ENCODE results near the gene HK1.
A peak's percentile ranks its signal among the peaks of the same experiment; 100 is the strongest.

HK1 gene

DNA sequence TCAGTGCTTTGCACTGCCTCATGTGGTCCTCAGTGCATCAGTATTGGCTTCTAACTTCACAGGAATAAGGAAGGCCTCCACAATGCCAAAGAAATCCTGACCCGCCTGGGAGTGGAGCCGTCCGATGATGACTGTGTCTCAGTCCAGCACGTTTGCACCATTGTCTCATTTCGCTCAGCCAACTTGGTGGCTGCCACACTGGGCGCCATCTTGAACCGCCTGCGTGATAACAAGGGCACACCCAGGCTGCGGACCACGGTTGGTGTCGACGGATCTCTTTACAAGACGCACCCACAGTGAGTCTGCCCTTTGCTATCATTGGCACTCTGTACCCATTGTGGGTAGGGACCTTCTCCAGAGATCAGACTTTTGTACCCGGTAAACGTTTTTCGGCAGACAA, 101.5 kb downstream of the HK1 start:
- no peak for DNase-seq

DNA sequence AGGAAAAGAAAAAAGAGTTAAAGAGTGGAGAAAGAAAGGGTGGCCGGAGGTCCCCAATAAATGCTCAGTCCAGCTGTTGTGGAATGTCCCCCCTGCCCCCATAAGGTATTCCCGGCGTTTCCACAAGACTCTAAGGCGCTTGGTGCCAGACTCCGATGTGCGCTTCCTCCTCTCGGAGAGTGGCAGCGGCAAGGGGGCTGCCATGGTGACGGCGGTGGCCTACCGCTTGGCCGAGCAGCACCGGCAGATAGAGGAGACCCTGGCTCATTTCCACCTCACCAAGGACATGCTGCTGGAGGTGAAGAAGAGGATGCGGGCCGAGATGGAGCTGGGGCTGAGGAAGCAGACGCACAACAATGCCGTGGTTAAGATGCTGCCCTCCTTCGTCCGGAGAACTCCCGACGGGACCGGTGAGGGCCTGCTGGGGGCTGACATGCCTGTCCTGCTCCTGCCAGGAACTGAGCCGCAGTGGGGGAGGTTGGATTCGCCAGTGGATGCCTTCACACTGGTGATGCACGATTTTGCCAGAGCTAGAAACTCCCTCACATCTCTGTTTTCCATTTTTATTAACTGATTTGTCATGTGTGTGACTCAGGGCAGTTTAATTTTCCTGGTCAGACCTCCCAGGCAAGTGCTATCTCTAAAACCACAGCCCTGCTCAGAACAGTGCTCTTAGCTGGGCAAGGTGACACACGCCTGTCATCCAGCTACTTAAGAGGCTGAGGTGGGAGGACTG, 104.3 kb downstream of the HK1 start:
- peak; percentile 96 for DNase-seq

DNA sequence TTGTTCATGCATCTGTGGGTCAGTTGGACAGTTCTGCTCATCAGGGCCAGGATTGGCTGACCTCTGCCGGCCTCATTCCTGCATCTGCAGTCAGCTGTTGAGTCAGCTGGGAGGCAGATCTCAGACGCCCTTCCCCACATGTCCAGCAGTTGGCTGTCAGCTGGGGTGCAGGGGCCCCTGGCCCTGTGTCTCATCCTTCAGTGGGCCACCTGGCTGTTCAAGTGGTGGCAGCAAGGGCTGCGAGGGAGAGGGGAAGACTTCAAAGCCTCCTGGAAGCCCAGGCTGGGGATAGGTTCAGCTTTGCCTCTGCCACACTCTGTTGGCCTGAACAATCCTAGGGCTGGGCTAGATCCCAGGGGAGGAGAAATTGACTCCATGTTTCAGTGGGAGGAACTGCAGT, 105.3 kb downstream of the HK1 start:
- peak; percentile 45 for DNase-seq

DNA sequence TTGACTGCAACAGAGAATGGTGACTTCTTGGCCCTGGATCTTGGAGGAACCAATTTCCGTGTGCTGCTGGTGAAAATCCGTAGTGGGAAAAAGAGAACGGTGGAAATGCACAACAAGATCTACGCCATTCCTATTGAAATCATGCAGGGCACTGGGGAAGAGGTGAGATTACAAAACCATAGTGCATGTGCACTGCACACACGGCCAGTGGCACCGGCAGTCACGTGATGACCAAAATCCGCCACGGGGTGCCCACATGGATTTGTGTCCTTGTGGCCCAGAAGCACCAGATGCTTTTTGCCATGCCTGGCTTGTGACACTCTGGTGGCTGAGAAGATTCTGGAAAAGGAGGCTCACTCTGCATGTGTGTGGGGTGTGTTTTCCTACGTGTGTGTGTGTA, 106.0 kb downstream of the HK1 start:
- no peak for DNase-seq

DNA sequence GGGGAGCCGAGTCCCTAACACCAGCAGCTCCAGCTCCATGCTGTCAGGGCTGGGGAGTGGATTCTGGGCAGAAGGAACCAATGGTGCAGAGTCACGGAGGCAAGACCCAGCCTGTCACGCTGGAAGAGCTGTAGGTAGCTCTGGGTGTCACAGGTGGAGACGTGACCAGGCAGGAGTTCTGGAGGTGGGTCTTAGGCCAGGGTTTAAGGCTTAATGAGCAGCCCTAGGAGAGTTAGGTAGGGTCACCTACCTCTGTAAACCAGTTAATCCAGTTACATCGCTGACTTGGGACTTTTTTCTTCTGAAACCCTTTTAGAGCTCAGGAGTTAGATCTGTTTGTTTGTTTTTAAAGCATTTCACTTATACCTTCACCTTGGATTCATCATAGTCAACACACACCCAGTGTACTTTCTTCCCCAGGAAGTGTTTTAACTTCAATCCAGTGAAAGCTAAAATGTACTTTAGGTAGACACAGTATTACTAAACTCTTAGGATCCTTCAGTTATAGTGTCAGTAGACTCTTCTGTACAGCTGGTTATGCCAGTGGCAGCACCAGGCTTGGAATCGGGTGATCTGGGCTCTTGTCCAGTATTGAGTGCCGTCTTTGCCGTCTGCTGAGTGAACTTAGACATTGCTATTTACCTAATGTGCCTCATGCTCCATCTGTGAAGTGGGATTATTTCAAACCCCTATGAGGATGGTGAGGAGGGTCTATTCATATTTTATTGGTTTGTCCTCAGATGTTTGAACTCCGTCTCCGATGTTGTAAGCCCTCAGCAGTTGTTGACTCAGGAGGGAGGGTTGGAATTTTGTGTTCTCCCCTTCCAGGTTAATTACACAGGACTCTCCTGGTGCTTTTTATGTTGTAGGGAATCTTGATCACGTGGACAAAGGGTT, 107.4 kb downstream of the HK1 start:
- DNase-seq = no peak

DNA sequence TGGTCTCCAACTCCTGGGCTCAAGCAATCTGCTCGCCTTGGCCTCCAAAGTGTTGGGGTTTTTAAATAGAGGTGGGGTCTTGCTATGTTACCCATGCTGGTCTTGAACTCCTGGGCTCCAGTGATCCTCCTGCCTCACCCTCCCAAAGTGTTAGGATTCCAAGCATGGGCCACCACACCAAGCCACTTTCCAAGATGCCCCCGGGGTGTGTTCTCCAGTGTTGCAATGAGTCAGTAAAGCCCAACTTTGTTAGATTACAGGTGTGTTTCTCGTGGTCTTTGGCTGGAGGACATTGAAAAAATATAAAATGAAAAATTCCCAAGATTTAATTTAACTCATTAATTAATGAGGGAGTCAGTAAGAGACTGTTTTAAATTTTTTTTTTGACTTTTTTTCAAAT, 109.2 kb downstream of the HK1 start:
- DNase-seq = no peak

DNA sequence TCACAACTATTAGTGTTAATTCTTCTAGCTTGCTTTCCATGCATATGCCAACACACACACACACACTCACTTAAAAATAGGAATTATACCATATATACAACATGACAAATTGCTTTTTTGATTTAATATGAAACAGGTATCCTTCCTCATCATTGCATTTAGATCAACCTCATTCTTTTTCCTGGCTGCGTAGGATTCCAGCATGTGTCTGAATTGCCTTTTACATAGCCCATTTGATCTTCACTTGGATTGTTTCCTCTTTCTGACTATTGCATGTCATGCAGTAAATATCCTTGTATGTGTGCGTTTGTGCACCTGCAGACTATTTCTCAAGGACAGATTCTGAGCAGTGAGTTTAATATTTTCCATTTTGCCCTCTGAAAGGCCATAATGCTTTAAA, 110.2 kb downstream of the HK1 start:
- no peak for DNase-seq

DNA sequence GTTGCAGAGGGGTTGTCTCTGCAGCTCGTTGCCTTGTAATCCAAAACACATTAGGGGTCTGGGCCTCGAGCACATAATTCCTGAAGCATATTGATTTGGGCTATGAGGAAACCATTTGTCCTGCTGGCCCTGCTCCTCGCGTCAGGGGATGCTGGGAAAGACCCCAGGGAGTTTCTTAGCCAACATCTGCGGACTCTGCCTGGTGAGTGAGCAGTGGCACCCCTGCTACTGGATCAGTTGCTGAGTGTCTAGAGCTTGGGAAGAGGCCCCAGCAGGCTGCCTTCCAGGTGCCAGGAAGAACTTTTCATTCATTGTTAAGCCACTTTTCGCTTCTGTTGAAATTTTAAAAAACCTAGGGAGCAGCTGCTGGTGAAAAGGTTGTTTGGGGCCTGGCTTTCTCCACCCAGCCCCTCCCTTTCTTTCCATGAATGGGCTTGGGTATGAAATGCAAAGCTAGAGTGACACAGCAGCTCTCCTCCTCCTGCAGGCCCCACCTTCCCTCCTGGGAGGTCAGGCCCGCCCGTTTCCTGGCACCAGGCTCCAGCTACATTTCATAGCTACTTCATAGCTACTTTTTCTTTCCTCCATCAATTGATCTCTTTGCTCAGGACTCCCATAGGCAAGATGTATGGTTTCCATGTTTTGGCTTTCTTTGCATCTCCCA, 111.7 kb downstream of the HK1 start:
- peak; percentile 60 for DNase-seq

DNA sequence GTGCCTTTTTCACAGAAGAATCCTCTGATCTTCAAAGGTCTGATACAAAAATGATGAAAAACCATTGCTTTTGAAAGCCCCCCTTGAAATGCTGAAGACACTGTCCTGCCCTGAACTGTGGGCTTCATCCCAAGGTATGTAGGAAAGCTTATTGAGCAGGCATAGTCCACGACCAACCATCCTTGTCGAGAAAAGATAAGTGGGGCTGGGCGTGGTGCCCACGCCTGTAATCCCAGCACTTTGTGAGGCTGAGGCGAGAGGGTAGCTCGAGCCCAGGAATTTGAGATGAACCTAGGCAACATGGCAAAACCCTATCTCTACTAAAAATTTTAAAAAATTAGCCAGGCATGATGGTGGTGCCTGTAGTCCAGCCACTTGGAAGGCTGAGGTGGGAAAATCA, 112.9 kb downstream of the HK1 start:
- no peak for DNase-seq

DNA sequence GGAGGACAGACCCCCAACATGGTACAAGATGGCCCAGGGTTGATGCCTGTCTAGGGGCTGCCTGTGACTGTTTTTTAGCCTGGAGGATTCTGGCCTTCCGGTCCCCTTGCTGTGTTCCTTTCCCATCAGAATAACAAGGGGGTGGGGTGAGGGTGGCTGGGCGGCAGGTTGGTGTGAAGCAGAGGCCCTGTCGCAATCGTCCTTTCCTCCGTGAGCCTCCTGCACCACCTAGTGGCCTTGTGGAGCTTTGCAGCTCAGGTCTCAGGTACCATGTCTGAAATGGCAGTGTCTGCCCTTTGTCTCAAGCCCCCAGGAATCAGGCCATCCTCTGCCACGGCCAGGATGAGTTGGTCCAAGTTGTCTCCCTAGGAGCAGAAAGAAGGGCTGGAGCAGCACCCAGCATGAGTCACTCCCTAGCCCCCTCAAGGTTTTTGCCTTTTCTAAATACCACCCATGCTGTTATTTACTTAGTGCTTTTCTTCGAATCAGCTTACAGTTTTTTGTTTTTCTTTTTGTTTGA, 114.2 kb downstream of the HK1 start:
- DNase-seq = peak; percentile 77

DNA sequence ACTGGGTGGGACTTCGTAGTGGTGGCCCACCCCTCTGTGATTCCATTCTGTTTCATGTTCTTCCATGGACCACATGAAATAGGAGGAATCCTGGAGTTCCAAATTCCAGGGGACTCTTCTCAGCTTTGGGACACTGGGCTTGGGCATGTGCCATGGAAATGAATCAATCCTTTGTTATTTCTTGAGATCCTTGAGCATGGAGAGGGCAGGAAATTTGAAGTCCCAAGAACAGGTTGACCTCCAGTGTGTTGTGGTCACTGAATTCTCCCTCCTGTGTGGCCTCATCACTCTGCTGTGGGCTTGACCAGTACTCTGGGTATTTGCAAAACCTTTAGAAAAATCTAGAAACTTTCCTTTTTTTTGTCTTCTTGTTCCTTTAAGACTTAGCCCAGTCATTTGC, 115.7 kb downstream of the HK1 start:
- DNase-seq = no peak

DNA sequence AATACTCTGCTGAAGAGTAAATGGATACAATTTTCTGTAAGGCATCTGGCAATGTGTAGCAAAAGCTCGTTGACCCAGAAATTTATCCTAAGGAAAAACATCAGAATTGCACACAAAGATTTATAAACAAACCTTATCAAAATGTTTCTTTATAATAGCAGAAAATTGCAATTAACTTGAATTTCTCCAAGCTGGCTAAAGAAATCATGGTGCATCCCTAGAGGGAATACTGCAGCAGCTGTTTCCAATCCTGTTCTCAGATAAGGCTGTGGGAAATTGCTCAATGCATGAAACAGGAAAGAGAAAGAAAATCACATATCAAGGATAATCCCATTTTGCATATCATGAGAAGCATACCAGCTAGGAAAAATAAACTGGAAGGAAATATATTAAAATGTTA, 119.7 kb downstream of the HK1 start:
- no peak for DNase-seq

DNA sequence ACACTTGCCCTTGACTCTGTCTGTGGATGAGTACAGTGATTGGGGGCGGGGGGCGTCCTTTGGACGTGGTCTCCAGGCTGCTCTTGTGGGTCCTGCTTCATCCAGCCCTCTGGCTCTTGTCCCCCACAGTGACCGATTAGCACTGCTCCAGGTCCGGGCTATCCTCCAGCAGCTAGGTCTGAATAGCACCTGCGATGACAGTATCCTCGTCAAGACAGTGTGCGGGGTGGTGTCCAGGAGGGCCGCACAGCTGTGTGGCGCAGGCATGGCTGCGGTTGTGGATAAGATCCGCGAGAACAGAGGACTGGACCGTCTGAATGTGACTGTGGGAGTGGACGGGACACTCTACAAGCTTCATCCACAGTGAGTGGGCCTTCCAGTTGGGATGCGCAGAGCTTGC, 120.2 kb downstream of the HK1 start:
- no peak for DNase-seq

DNA sequence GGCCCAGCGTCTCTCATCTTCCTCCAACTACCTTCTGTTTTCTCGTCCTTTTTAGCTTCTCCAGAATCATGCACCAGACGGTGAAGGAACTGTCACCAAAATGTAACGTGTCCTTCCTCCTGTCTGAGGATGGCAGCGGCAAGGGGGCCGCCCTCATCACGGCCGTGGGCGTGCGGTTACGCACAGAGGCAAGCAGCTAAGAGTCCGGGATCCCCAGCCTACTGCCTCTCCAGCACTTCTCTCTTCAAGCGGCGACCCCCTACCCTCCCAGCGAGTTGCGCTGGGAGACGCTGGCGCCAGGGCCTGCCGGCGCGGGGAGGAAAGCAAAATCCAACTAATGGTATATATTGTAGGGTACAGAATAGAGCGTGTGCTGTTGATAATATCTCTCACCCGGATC, 122.6 kb downstream of the HK1 start:
- DNase-seq = no peak

DNA sequence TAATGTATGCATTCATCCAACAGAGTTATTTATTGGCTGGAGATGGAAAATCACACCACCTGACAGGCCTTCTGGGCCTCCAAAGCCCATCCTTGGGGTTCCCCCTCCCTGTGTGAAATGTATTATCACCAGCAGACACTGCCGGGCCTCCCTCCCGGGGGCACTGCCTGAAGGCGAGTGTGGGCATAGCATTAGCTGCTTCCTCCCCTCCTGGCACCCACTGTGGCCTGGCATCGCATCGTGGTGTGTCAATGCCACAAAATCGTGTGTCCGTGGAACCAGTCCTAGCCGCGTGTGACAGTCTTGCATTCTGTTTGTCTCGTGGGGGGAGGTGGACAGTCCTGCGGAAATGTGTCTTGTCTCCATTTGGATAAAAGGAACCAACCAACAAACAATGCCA, 123.1 kb downstream of the HK1 start:
- no peak for DNase-seq

DNA sequence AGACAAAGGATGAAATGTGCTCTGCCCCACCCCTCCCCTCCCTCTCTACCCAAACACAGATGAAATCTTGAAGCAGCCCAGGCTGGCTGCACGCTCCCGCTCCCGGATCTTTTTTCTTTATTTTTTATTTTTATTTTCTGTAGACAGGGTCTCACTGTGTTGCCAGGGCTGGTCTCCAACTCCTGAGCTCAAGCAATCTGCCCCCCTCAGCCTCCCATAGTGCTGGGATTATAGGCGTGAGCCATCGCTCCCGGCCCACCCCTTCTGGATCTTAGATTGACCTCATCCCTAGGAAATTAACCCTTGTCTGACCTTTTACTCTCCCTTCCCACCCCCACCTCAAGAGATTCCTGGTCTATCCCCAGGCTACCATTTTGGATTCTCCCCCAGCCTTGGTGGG, 124.1 kb downstream of the HK1 start:
- DNase-seq = no peak

DNA sequence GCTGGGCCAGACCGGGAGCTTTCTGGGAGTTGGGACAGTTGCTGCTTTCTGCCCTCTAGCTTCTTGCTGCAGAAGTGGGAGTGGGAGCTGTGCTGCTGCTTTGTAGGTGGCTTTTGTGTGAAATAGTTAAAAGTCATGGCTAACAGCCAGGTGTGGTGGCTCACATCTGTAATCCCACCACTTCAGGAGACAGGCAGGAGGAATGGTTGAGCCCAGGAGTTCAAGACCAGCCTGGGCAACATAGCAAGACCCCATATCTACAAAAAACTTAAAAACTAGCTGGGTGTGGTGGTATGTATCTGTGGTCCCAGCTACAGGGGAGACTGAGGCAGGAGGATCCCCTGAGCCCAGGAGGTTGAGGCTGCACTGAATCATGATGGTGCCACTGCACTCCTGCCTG, 124.8 kb downstream of the HK1 start:
- DNase-seq = no peak

DNA sequence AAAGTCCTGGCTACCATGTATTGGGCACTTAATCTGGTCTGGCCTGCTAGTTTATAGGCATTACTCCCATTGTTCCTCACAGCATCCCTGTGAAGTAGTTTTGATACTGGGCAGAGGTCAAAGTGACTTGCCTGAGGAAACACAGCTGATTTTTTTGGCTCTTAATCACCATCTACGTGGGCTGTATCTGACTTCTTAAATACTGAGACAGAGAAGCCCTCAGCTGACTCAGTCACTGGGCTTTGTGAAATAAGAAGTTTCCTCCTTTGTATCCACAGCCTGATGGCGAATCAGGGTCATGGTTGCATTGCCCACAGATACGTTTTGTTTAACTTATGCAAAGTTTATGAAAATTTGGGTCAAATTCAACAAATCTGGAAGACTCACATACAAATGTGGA, 125.2 kb downstream of the HK1 start:
- peak; percentile 35 for DNase-seq

DNA sequence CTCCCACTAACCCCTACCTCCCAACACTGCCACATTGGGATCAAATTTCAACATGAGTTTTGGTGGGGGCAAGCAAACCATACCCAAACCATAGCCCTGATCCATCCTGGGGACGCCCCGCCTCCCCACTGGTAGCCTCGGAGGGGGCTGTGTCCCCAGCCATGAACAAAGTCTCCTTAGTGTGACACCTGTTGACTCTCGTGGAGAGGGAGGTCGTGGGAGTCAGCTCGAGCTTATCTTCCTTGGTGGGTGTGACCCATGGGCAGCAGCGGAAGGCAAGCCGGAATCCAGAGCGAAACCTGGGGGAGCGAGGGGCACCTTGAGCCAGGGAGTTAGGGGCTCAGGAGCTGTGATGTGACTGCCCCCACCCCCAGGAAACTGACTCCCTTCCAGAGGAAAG, 126.5 kb downstream of the HK1 start:
- DNase-seq = no peak

DNA sequence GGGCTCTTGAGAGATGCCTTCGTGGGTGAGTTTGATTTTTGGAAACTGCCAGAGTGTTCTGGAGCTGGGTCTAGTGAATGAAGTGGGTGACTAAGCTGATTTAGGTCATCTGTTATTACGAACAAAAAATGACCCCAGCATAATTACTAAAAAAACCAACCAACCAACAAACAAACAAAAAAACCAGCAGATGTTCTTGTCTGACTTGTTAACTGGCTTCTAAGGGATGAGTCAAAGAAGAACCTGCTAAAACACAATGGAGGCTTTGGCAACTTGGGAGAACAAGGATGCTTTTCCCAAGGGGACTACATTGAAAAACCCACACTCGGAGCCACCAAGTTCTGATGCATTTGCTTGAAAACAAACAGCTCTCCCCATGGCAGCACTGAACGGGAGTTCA, 126.9 kb downstream of the HK1 start:
- no peak for DNase-seq

DNA sequence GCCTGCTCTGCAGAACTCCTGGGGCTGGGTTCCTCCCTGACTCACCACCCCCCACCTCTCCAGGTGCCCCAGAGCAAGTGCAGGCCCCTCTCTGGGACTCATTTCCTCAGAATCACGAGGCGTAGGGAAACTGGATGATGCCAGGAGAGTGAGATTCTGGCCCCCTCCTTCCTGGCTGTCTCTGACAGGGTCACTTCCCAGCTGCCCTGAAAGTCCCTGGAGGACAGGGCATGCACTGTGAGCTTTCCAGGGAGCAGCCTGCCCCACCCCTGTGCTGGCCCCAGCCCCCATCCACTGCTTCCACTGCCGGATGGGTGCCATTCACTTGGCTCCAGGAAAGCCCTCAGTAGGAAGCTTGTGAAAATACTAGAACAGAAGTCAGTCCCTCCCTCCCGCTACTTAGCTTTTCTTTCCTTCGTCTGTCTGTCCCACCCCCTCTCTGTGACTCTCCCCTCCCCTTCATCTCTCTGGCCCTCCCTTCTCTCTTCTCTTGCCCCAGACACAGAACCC, 128.1 kb downstream of the HK1 start:
- DNase-seq = no peak

DNA sequence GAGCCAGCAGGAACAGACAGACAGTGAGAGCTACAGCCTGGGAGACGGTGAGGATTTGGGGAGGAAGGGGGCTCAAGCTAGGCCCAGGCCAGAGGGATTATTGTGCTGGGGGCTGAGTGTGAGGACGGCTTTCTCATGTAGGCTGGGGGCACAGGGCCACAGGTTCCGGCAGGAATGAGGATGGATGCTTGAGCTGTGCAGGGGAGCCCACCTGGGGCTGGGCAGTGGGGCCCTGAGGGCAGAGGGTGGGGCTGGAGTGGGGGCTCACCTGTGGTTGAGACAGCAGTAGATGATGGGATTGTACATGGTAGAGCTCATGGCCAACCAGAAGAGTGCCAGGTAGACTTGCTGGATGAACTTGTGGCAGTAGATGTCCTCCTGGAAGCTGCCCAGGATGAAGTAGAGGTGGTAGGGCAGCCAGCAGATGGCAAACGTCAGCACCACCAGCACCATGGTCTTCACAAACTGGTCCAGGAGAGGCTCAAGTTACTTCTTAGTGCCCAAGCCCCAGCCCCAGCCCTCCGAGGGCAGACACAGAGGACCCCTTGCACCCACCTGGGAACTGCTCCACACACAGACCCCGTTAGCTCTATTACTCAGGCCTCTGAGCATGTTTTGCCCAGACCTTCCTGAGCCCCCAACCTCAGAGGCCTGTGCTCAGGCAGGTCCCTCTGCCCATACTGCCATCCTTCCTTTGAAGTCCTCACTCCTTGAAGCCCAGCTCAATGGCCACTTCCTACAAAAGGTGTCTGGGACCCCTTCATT, 128.7 kb downstream of the HK1 start:
- DNase-seq = no peak

All from fibroblast of skin of right biceps (primary cell).